Measurements from ENCODE around the gene LRRC17.

DNA sequence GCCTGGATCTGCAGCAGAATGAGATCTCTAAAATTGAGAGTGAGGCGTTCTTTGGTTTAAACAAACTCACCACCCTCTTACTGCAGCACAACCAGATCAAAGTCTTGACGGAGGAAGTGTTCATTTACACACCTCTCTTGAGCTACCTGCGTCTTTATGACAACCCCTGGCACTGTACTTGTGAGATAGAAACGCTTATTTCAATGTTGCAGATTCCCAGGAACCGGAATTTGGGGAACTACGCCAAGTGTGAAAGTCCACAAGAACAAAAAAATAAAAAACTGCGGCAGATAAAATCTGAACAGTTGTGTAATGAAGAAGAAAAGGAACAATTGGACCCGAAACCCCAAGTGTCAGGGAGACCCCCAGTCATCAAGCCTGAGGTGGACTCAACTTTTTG, 21.4 kb downstream of the LRRC17 start:
- TF ChIP-seq, protein P1, sequence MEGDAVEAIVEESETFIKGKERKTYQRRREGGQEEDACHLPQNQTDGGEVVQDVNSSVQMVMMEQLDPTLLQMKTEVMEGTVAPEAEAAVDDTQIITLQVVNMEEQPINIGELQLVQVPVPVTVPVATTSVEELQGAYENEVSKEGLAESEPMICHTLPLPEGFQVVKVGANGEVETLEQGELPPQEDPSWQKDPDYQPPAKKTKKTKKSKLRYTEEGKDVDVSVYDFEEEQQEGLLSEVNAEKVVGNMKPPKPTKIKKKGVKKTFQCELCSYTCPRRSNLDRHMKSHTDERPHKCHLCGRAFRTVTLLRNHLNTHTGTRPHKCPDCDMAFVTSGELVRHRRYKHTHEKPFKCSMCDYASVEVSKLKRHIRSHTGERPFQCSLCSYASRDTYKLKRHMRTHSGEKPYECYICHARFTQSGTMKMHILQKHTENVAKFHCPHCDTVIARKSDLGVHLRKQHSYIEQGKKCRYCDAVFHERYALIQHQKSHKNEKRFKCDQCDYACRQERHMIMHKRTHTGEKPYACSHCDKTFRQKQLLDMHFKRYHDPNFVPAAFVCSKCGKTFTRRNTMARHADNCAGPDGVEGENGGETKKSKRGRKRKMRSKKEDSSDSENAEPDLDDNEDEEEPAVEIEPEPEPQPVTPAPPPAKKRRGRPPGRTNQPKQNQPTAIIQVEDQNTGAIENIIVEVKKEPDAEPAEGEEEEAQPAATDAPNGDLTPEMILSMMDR (IDR thresholded peaks at IDR 0.05 in 8 of 11, conservative IDR thresholded peaks at IDR 0.05 in 3 of 11): no peak
- no peak for TF ChIP-seq POLR2A (IDR thresholded peaks at IDR 0.05)
